ENCODE results near the gene NKAIN4.

The NKAIN4 gene

GRCh38 chr20:63233061-63233344, 21.3 kb downstream of the NKAIN4 start:
- H3K9me3 ChIP-seq (ENCODE audit: control insufficient read depth, insufficient read depth, low read length) = no peaks in the 10 kb centered on the region
- no peak overlapping the region for H3K27ac ChIP-seq (ENCODE audit: low read depth, low read length)
- 0 out of 2 replicates have a peak, but pooled peaks cover 3% of the 10 kb centered on the region for H3F3A ChIP-seq (ENCODE audit: control insufficient read depth, insufficient read depth)
- H3K4me3 ChIP-seq (ENCODE audit: low read length) = no peak overlapping the region
- H3K9me2 ChIP-seq (replicated peaks; ENCODE audit: control insufficient read depth, low read length) = no peaks in the 10 kb centered on the region
- TF ChIP-seq EZH2phosphoT487 (IDR thresholded peaks at IDR 0.05; ENCODE audit: borderline replicate concordance, low read length) = no peak
- TF ChIP-seq CTCF (IDR thresholded peaks at IDR 0.05; ENCODE audit: low read depth, low read length, poor library complexity, severe bottlenecking) = no peak
- H4K20me1 ChIP-seq (ENCODE audit: control insufficient read depth, insufficient read depth, low read depth, low read length) = no peaks in the 10 kb centered on the region
- no peaks in the 10 kb centered on the region for H3K79me2 ChIP-seq (ENCODE audit: control insufficient read depth, low read length)
- peaks cover 15% of the 10 kb centered on the region for H3K4me1 ChIP-seq (ENCODE audit: control insufficient read depth, low read length)
- no peak overlapping the region for H3K4me2 ChIP-seq (ENCODE audit: low read length)
- peaks cover 29% of the 10 kb centered on the region for H3K27me3 ChIP-seq (ENCODE audit: control insufficient read depth, low read length)
- H3K36me3 ChIP-seq (ENCODE audit: control insufficient read depth, low read length) = no peaks in the 10 kb centered on the region

GRCh38 chr20:63232235-63233060, 21.8 kb downstream of the NKAIN4 start:
- Histone ChIP-seq H3F3A (ENCODE audit: control insufficient read depth, insufficient read depth) (0 out of 2 replicates have a peak, but pooled peaks cover 3% of the 10 kb centered on the region), H3K27ac (ENCODE audit: low read depth, low read length) (no peak overlapping the region), H3K4me2 (ENCODE audit: low read length) (no peak overlapping the region), H3K9me2 (replicated peaks; ENCODE audit: control insufficient read depth, low read length) (no peaks in the 10 kb centered on the region), H3K4me3 (ENCODE audit: low read length) (no peak overlapping the region), H3K4me1 (ENCODE audit: control insufficient read depth, low read length) (peaks cover 15% of the 10 kb centered on the region), H4K20me1 (ENCODE audit: control insufficient read depth, insufficient read depth, low read depth, low read length) (no peaks in the 10 kb centered on the region), H3K79me2 (ENCODE audit: control insufficient read depth, low read length) (no peaks in the 10 kb centered on the region), H3K9me3 (ENCODE audit: control insufficient read depth, insufficient read depth, low read length) (no peaks in the 10 kb centered on the region), H3K36me3 (ENCODE audit: control insufficient read depth, low read length) (no peaks in the 10 kb centered on the region), H3K27me3 (ENCODE audit: control insufficient read depth, low read length) (peaks cover 29% of the 10 kb centered on the region)
- TF ChIP-seq EZH2phosphoT487 (IDR thresholded peaks at IDR 0.05; ENCODE audit: borderline replicate concordance, low read length) = no peak
- TF ChIP-seq CTCF (IDR thresholded peaks at IDR 0.05; ENCODE audit: low read depth, low read length, poor library complexity, severe bottlenecking) = no peak

- H3K36me3 ChIP-seq (ENCODE audit: control insufficient read depth, low read length) = no peaks in the 10 kb centered on the region
- no peak overlapping the region for H3K4me2 ChIP-seq (ENCODE audit: low read length)
- no peaks in the 10 kb centered on the region for H3K9me2 ChIP-seq (replicated peaks; ENCODE audit: control insufficient read depth, low read length)
- 0 out of 2 replicates have a peak, but pooled peaks cover 3% of the 10 kb centered on the region for H3F3A ChIP-seq (ENCODE audit: control insufficient read depth, insufficient read depth)
- H3K4me3 ChIP-seq (ENCODE audit: low read length) = no peak overlapping the region
- TF ChIP-seq EZH2phosphoT487 (IDR thresholded peaks at IDR 0.05; ENCODE audit: borderline replicate concordance, low read length) (no peak), CTCF (IDR thresholded peaks at IDR 0.05; ENCODE audit: low read depth, low read length, poor library complexity, severe bottlenecking) (no peak)
- H3K9me3 ChIP-seq (ENCODE audit: control insufficient read depth, insufficient read depth, low read length) = no peaks in the 10 kb centered on the region
- no peaks in the 10 kb centered on the region for H3K79me2 ChIP-seq (ENCODE audit: control insufficient read depth, low read length)
- H3K27ac ChIP-seq (ENCODE audit: low read depth, low read length) = no peak overlapping the region
- no peaks in the 10 kb centered on the region for H4K20me1 ChIP-seq (ENCODE audit: control insufficient read depth, insufficient read depth, low read depth, low read length)
- H3K4me1 ChIP-seq (ENCODE audit: control insufficient read depth, low read length) = peaks cover 15% of the 10 kb centered on the region
- peaks cover 29% of the 10 kb centered on the region for H3K27me3 ChIP-seq (ENCODE audit: control insufficient read depth, low read length)
These were observed 23.4 kb downstream of the NKAIN4 start for GRCh38 chr20:63230800-63231268.

All from DOHH2 (cell line).